ENCODE results near the gene ACOX3.

DNA sequence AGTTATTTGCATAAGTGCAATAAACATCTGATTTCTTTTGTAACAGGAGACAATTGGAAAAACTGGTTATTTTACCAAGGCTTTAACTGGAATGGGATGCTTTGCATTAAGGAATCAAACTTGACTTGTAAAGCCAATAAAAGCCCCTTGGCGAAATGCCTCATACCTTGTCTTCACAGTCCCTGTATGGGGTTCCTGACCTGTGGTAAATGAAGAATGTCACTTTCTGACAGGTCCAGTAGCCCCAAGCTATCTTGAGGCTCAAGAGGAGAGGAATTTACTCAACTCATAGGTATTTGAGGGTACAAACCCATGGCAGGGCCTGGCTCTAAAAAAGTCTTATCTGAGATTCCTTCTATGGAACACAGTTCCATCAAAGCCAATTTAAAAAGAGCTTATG, 78.0 kb downstream of the ACOX3 start:
- no peak for TF ChIP-seq EP300 (IDR thresholded peaks at IDR 0.05; ENCODE audit: borderline replicate concordance in 1 of 2, low read depth in 2 of 2, low read length in 2 of 2)
- no peak for TF ChIP-seq EZH2 (IDR thresholded peaks at IDR 0.05; ENCODE audit: low read depth, low read length, severe bottlenecking)
- TF ChIP-seq POLR2A (IDR thresholded peaks at IDR 0.05; ENCODE audit: control extremely low read depth in 1 of 2, low read depth in 2 of 2, low read length in 2 of 2) = no peak
- TF ChIP-seq KDM5A (IDR thresholded peaks at IDR 0.05; ENCODE audit: low read length) = no peak
- TF ChIP-seq, protein P1, sequence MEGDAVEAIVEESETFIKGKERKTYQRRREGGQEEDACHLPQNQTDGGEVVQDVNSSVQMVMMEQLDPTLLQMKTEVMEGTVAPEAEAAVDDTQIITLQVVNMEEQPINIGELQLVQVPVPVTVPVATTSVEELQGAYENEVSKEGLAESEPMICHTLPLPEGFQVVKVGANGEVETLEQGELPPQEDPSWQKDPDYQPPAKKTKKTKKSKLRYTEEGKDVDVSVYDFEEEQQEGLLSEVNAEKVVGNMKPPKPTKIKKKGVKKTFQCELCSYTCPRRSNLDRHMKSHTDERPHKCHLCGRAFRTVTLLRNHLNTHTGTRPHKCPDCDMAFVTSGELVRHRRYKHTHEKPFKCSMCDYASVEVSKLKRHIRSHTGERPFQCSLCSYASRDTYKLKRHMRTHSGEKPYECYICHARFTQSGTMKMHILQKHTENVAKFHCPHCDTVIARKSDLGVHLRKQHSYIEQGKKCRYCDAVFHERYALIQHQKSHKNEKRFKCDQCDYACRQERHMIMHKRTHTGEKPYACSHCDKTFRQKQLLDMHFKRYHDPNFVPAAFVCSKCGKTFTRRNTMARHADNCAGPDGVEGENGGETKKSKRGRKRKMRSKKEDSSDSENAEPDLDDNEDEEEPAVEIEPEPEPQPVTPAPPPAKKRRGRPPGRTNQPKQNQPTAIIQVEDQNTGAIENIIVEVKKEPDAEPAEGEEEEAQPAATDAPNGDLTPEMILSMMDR (IDR thresholded peaks at IDR 0.05; ENCODE audit: control extremely low read depth in 1 of 3, insufficient read depth in 1 of 3, low read depth in 1 of 3, low read length in 3 of 3) = no peak
- no peak for TF ChIP-seq CBX5 (IDR thresholded peaks at IDR 0.05; ENCODE audit: low read depth, low read length)
- no peak for TF ChIP-seq SP1 (IDR thresholded peaks at IDR 0.05; ENCODE audit: low read depth, low read length)
- TF ChIP-seq, protein P2, sequence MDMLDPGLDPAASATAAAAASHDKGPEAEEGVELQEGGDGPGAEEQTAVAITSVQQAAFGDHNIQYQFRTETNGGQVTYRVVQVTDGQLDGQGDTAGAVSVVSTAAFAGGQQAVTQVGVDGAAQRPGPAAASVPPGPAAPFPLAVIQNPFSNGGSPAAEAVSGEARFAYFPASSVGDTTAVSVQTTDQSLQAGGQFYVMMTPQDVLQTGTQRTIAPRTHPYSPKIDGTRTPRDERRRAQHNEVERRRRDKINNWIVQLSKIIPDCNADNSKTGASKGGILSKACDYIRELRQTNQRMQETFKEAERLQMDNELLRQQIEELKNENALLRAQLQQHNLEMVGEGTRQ (IDR thresholded peaks at IDR 0.05; ENCODE audit: low read length) = no peak
- TF ChIP-seq TAF1 (IDR thresholded peaks at IDR 0.05; ENCODE audit: low read depth, low read length) = no peak
- no peak for TF ChIP-seq CHD2 (IDR thresholded peaks at IDR 0.05; ENCODE audit: low read length)
- no peak for TF ChIP-seq MAFK (IDR thresholded peaks at IDR 0.05; ENCODE audit: low read depth, low read length)
